ENCODE data around the gene ALPG. TPM values are rescaled to one million over a fixed set of nuclear protein-coding genes. Genes with fewer than 3 reads are reported as not detected.
"Not testable (repeated sequence)": the region's sequence is repeated elsewhere in the genome, so short reads cannot be mapped to it uniquely, and the experiment has no call there.

ALPG gene
- total RNA-seq, 2 donors from 2014 or later: not detected

DNA sequence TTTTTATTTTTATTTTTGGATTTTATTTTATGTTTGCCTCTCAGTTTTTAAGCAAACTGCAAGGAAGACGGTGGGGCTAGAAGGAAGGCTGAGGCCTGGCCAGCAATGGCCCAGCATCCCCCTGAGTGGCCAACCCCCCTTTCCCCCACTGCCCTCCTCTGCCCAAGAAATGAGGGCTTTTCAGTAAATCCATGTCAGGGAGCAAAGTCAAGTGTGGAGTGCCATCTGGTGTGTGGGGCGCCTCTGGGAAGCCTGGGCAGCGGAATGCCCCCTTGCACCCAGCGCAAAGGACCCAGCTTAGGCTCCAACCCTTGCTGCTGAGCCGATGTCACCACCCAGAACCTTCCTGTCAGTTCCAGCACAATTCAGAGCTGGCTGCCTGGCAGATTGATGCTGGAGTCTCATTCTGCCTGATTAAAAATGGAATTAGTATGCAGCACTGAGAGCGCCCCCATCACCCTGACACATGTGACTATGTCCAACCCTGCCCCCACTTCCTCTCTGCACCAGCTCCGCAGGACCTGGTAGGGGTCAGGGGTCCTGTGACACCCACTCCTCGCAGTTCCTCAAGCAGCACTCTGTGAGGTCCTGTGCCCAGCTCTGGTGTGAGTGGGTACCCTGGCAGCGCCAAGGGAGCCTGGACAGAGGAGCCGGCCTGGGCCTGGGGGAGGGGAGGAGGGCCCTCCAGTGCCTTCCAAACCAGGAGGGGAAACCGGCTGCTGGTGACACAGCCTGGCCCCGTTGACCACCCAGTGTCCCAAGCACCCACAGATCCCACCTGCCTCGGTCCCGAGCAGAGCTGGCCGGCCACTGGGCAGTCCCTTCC, 37.3 kb upstream of the ALPG start:
- Histone ChIP-seq H3K4me1 (ENCODE audit: control insufficient read depth in 1 of 2, low read depth in 2 of 2) (no peaks in the 10 kb centered on the region), H3K4me3 (no peak overlapping the region), H3K27ac (no peak overlapping the region), H3K9me3 (no peaks in the 10 kb centered on the region), H3K27me3 (replicated peaks; ENCODE audit: insufficient read depth) (no peaks in the 10 kb centered on the region), H3K36me3 (no peaks in the 10 kb centered on the region)
- ATAC-seq (ENCODE audit: insufficient number of reproducible peaks, low FRiP score, low read depth) (no peak), DNase-seq (ENCODE audit: low spot score) (no peak)
- TF ChIP-seq, protein P1, sequence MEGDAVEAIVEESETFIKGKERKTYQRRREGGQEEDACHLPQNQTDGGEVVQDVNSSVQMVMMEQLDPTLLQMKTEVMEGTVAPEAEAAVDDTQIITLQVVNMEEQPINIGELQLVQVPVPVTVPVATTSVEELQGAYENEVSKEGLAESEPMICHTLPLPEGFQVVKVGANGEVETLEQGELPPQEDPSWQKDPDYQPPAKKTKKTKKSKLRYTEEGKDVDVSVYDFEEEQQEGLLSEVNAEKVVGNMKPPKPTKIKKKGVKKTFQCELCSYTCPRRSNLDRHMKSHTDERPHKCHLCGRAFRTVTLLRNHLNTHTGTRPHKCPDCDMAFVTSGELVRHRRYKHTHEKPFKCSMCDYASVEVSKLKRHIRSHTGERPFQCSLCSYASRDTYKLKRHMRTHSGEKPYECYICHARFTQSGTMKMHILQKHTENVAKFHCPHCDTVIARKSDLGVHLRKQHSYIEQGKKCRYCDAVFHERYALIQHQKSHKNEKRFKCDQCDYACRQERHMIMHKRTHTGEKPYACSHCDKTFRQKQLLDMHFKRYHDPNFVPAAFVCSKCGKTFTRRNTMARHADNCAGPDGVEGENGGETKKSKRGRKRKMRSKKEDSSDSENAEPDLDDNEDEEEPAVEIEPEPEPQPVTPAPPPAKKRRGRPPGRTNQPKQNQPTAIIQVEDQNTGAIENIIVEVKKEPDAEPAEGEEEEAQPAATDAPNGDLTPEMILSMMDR (IDR thresholded peaks at IDR 0.05): no peak

DNA sequence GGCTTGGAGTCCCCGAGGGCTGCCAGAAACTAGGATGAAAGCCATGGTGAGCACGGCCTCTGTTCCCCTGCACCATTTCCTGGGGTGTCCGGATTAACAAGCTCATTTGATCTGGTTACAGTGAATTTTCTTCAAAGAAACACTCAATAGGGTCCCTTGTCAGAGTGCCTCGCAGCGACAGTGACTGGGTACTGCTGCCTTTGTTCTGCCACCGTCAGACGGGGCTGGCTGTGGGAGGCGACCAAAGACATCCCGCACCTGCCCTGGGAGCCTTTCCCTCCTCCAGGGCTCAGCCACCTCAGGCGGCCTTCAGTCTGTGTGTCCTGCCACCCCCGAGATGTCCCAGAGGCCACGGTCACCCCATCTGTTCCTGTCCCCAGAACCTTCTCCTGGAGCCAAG, 36.6 kb upstream of the ALPG start:
- not testable (repeated sequence) for H3K4me1 ChIP-seq (ENCODE audit: control insufficient read depth in 1 of 2, low read depth in 2 of 2); H3K4me3 ChIP-seq; ATAC-seq (ENCODE audit: insufficient number of reproducible peaks, low FRiP score, low read depth); H3K27ac ChIP-seq; H3K36me3 ChIP-seq; H3K27me3 ChIP-seq (replicated peaks; ENCODE audit: insufficient read depth); DNase-seq (ENCODE audit: low spot score); H3K9me3 ChIP-seq

DNA sequence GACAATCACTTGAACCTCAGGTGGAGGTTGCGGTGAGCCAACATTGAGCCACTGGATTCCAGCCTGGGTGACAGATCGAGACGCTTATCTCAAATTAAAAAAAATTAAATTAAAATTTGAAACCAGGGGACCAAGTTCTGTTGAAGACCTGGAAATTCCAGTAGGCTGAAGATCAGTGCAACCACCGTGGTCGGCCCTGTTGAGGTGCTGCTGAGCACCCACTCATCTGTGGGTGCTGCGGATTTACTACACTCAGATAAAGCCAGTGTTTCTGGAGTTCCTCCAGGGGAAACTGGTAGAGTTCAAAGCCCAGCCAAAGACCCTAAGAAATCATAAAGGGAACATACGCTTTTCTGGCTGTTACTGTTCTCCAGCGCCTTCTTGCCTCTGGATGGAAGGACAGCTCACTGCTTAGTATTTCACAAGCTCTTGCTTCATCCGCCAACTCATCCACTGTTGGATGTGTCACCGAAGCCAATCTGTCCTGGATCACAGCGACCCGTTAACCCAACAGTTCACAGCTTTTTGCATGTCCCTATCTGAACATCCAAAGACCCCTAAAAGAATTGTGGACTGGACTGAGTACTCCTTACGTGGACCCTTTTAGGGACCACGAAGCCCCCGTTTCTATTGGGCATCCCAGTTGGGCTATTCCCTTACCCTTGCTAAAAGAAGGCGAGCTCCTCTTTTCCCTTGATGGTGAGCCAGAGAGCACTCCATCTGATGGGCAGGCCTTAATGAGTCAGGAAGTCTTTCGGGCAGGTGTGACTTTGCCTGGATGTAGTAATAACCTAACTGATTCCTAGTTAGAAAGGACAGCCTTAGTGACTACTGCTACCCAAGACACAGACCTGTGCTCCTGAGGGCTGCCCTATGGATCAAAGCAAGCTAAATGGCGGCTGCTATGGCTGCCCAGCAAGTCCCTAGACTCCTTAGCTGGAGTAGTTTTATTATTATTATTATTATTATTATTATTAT, 34.1 kb upstream of the ALPG start:
- Histone ChIP-seq H3K4me3 (no peak overlapping the region), H3K9me3 (no peaks in the 10 kb centered on the region), H3K4me1 (ENCODE audit: control insufficient read depth in 1 of 2, low read depth in 2 of 2) (no peaks in the 10 kb centered on the region), H3K27ac (no peak overlapping the region), H3K36me3 (no peaks in the 10 kb centered on the region), H3K27me3 (replicated peaks; ENCODE audit: insufficient read depth) (no peaks in the 10 kb centered on the region)
- no peak for DNase-seq (ENCODE audit: low spot score)
- TF ChIP-seq, protein P1 (IDR thresholded peaks at IDR 0.05): no peak
- ATAC-seq (ENCODE audit: insufficient number of reproducible peaks, low FRiP score, low read depth): no peak

DNA sequence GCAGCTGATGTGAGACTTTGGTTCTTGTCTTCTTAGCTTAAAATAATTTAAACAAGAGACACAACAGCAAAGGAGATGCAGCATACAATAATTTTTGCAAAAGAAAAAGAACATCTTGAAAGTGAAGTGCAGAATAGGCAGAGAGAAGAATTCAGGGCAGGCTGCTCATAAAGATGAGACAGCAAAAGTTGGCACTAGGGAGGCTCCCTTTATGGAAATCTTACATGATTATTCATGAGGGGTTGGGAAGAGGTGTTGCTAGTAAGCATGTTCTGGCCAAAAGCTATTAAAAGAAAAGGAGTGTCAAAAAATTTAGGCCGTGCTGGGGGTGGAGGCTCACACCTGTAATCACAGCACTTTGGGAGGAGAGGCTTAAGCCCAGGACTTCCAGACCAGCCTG, 32.3 kb upstream of the ALPG start:
- TF ChIP-seq, protein P1 (IDR thresholded peaks at IDR 0.05): no peak
- H3K4me3 ChIP-seq: no peak overlapping the region
- no peaks in the 10 kb centered on the region for H3K27me3 ChIP-seq (replicated peaks; ENCODE audit: insufficient read depth)
- H3K9me3 ChIP-seq: no peaks in the 10 kb centered on the region
- ATAC-seq (ENCODE audit: insufficient number of reproducible peaks, low FRiP score, low read depth) (no peak), DNase-seq (ENCODE audit: low spot score) (no peak)
- H3K4me1 ChIP-seq (ENCODE audit: control insufficient read depth in 1 of 2, low read depth in 2 of 2): no peaks in the 10 kb centered on the region
- no peaks in the 10 kb centered on the region for H3K36me3 ChIP-seq
- H3K27ac ChIP-seq: no peak overlapping the region

DNA sequence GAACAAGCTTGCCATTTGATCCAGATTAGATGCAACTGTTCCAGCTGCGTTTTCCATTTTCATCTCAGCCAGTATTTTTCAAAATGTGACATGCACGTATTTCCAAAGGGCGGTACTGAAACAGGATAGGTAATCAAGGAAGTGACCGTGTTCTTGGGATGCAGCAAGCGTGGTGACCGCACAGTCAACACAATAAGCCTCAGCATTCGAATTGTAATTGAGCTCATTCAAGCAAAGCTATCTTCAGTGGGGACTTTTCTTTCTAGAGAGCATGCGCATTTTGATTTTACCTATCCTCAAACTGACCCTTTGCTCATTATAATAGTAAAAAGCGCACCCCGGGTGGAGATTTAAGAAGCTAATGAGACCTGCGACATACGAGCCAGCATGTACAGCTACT, 31.5 kb upstream of the ALPG start:
- ATAC-seq (ENCODE audit: insufficient number of reproducible peaks, low FRiP score, low read depth) (no peak), DNase-seq (ENCODE audit: low spot score) (no peak)
- TF ChIP-seq, protein P1 (IDR thresholded peaks at IDR 0.05): no peak
- H3K27me3 ChIP-seq (replicated peaks; ENCODE audit: insufficient read depth): no peaks in the 10 kb centered on the region
- H3K9me3 ChIP-seq: no peaks in the 10 kb centered on the region
- no peaks in the 10 kb centered on the region for H3K36me3 ChIP-seq
- no peak overlapping the region for H3K27ac ChIP-seq
- no peak overlapping the region for H3K4me3 ChIP-seq
- no peaks in the 10 kb centered on the region for H3K4me1 ChIP-seq (ENCODE audit: control insufficient read depth in 1 of 2, low read depth in 2 of 2)
